ENCODE measurements around the gene FGG.
A peak's percentile ranks its signal among the peaks of the same experiment; 100 is the strongest.

DNA sequence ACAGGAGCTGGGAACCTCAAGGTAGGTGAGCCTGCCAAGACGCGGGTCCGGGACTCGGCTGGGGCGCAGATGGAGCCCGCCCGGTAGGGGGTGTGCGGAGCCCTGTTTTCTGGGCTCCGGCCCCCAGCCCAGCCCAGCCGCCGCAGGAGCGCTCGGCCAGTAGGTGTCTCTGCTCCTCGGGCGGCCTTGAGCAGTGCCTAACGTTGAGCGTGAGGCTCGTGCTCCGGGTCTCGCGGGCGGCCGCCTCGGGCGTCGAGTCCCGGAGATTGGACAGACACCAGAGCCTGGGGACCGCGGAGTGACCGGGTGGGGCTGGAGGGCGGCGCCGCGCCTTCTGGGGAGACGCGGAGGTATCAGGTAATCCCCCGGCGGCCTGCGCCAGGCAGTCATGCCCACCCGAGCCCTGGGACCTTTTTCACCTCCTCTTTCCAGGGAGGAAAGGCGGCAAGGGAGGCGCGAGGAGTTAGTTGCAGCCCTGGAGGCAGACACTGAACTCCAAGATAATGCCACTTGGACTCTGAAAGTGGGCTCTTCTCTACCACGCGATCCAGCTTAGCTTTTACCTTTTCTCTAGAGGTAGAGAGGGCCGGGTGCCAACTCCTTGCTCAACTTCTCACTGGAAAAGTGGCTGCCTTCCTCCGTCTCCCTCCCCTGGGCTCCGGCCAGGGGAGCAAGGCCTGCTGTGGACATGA is 14.5 kb upstream of the FGG start:
- TF ChIP-seq CTCF (IDR thresholded peaks at IDR 0.05; ENCODE audit: low read length) (peak; percentile 74), EZH2phosphoT487 (IDR thresholded peaks at IDR 0.05; ENCODE audit: low read length) (no peak), EZH2 (optimal IDR thresholded peaks at IDR 0.05; ENCODE audit: low read depth, low read length) (no peak)

Data from MM.1S (cell line).